Effector memory CD4-positive, alpha-beta T cell (primary cell): ENCODE measurements around the gene GABRR3.

Experiments
- DNase-seq, 3 donors: peaks; one replicate each; pipeline ENCODE4 v3.0.0-alpha.2; 2020
- H3K27ac ChIP-seq: 2 replicates; pipeline ENCODE4 v1.7.0; 2013; ENCODE audit warnings: mild to moderate bottlenecking, low read length, moderate library complexity; ENCODE audit not compliant: insufficient read depth, poor library complexity, severe bottlenecking
- H3K27me3 ChIP-seq: replicated peaks from 2 replicates; pipeline ENCODE4 v1.7.0; 2013; ENCODE audit warnings: mild to moderate bottlenecking, low read length; ENCODE audit not compliant: insufficient read depth, control insufficient read depth, poor library complexity, severe bottlenecking
- H3K36me3 ChIP-seq: 2 replicates; pipeline ENCODE4 v1.7.0; 2013; ENCODE audit warnings: mild to moderate bottlenecking, low read length, moderate library complexity; ENCODE audit not compliant: control insufficient read depth, insufficient read depth
- H3K4me1 ChIP-seq: 2 replicates; pipeline ENCODE4 v1.7.0; 2013; ENCODE audit warnings: low read length, mild to moderate bottlenecking; ENCODE audit not compliant: control insufficient read depth, insufficient read depth, poor library complexity, severe bottlenecking
- H3K4me3 ChIP-seq: 2 replicates; pipeline ENCODE4 v1.7.0; 2013; ENCODE audit warnings: low read length, low read depth, mild to moderate bottlenecking; ENCODE audit not compliant: insufficient read depth, poor library complexity, severe bottlenecking
- H3K9me3 ChIP-seq: 2 replicates; pipeline ENCODE4 v1.7.0; 2013; ENCODE audit warnings: mild to moderate bottlenecking, low read length, moderate library complexity; ENCODE audit not compliant: control insufficient read depth
- total RNA-seq, 3 donors: gene quantifications; one replicate each; lab custom pipeline; 2026; lab: John Stamatoyannopoulos, UW

The GABRR3 gene
- 0 to 0.17 (median 0) reads per million in 3 donors for total RNA-seq

DNA sequence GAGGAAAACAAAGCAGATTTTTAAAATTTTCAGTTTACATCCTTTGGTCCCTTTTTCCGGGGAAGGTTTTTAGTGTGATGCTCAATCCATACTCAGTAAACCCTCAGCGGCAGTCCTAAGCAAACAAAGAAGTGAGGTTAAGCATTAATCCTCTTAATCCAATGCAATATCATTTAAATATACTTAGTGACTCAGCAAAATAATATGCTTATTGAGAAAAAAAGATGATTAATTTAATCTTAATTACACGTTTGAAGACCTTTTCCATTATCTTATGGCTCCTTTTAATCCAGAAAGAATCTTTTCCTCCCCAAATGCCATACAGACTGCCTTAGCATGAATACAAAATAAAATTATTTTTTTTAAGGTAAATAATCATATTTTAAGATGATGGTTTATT lies at the start of gene GABRR3:
GABRR3 (minus strand) TSS at position 108 of the 400 bp plus-strand sequence. CDS start 328 bp downstream, outside the sequence.
- no peaks in the 10 kb centered on the region for H3K9me3 ChIP-seq
- H3K4me1 ChIP-seq, result no peaks in the 10 kb centered on the region
- no peak within 1 kb of the TSS for H3K4me3 ChIP-seq
- no peaks in the 10 kb centered on the region for H3K27me3 ChIP-seq
- DNase-seq, result no peak
- no peaks in the 10 kb centered on the region for H3K36me3 ChIP-seq
- H3K27ac ChIP-seq, result no peak within 1 kb of the TSS

DNA sequence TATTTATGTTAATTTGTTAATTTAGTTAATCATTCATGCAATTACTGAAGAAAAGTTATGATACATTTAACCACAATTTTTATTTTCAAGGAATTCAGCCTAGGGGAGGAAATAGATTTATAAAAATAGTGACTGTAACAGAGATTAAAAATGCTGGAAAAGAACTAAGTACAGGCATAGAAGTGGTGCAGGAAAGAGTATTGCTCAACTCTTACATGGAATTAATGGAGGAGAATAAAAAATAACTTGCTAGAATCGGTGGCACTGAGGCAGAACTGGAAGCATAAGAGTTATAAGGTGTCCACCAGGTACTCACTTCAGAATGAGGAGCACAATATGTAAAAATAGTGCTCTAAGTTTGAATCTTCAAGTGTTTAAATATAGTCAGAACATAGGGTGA lies 38.4 kb upstream of the GABRR3 start:
- Histone ChIP-seq H3K27me3 (no peaks in the 10 kb centered on the region), H3K36me3 (no peaks in the 10 kb centered on the region), H3K4me1 (no peaks in the 10 kb centered on the region), H3K27ac (no peak overlapping the region), H3K9me3 (no peaks in the 10 kb centered on the region), H3K4me3 (no peak overlapping the region)
- DNase-seq, result no peak

DNA sequence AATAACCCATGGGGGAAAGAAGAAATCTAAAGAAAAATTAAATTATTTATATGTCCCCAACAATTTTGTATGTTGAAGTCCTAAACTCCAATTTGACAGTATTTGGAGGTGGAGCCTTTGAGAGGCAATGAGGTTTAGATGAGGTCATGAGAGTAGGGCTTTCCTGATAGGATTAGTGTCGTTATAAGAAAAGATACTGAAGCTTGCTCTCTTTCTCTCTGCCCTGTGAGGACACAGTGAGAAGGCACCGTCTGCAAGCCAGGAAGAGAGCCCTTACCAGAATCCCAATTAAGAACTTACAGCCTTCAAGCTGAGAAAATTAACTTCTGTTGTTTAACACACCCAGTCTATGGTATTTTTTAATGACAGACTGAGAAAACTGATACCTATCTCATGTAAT lies 35.7 kb upstream of the GABRR3 start:
- Histone ChIP-seq H3K27ac (no peak overlapping the region), H3K4me3 (no peak overlapping the region), H3K9me3 (no peaks in the 10 kb centered on the region), H3K4me1 (no peaks in the 10 kb centered on the region), H3K36me3 (no peaks in the 10 kb centered on the region), H3K27me3 (no peaks in the 10 kb centered on the region)
- DNase-seq, result no peak

DNA sequence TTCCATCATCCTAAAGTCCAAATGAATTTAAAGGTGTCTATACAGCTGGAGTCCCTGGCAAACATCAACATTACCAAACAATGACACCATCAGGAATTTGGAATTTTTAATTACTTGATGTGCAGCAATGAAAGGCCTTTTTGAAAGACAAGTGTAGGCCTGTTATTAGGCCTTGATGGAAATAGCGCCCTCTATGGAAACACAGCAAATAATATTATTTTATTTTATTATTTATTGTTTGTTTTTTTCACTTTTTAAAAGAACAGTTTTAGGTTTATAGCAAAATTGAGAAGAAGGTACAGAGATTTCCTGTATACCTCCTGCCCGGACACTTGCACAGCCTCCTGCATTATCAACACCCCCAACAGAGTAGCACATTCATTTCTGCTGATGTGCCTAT lies 33.7 kb upstream of the GABRR3 start:
- H3K4me3 ChIP-seq, result no peak overlapping the region
- no peaks in the 10 kb centered on the region for H3K27me3 ChIP-seq
- H3K4me1 ChIP-seq, result no peaks in the 10 kb centered on the region
- no peaks in the 10 kb centered on the region for H3K36me3 ChIP-seq
- H3K9me3 ChIP-seq, result no peaks in the 10 kb centered on the region
- DNase-seq, result no peak
- H3K27ac ChIP-seq, result no peak overlapping the region

DNA sequence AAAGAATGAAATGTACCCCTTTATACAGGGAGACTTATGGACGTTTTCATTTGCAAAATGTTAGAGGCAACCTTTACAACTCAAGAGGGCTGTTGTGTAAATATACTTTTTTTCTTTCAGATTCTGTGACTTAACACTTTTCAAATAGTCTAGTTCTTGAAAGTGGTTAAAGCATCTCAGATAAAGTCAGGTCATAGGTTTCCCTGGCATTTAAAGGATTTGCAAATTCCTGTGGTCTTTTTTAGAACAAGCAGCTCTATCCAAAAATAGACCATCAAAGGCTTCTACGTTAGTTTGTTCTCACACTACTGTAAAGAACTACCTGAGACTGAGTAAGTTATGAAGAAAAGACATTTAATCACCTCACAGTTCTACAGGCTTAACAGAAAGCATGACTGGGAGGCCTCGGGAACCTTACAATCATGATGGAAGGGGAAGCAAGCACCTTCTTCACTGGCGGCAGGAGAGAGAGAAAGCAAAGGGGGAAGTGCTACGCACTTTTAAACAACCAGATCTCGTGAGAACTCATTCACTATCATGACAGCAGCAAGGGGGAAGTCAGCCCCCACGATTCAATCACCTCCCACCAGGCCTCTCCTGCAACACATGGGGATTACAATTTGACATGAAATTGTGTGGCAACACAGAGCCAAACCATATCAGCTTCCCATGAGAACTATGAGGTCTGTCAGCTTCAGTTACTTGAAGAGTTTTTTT lies 23.3 kb upstream of the GABRR3 start:
- no peak for DNase-seq
- no peaks in the 10 kb centered on the region for H3K36me3 ChIP-seq
- no peaks in the 10 kb centered on the region for H3K4me1 ChIP-seq
- no peak overlapping the region for H3K4me3 ChIP-seq
- H3K27me3 ChIP-seq, result no peaks in the 10 kb centered on the region
- no peaks in the 10 kb centered on the region for H3K9me3 ChIP-seq
- H3K27ac ChIP-seq, result no peak overlapping the region

DNA sequence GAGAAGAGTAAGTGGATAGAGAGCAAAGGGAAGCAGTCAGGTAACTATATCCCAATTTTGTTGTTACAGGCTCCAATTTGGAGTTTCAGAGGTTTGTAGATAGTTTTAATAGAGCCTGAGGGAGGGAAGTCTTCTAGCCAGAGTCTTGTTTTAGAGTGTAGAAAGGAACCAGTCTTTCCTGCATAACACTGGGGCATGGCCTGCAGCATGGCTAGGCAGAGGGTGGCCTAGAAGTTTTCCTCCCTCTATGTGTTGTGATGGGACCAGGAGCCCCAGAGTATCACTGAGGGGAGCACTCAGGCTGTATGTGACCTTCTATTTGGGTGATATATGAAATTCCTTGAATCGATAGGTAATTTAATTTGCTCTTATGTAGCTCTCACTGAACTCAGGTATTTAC lies 22.5 kb upstream of the GABRR3 start:
- no peaks in the 10 kb centered on the region for H3K9me3 ChIP-seq
- H3K4me1 ChIP-seq, result no peaks in the 10 kb centered on the region
- H3K36me3 ChIP-seq, result no peaks in the 10 kb centered on the region
- DNase-seq, result no peak
- H3K4me3 ChIP-seq, result no peak overlapping the region
- H3K27ac ChIP-seq, result no peak overlapping the region
- H3K27me3 ChIP-seq, result no peaks in the 10 kb centered on the region

DNA sequence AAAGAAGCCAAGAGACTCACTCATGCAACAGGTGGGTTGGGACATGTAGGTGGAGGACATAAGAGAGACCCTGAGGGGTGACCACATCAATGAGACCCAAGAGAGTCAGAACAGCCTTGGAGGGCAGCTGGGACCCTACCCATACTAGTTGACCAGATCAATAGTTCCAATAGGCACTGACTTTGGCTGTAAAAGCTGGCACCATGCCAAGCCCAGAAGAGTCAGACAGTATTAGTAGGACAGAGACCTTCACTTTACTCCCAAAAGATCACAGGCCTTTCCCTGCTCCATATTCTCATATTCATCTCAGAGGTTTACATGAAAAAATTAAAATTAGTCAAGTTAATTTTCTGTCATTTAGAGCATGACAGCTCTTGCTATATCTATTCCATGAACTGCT lies 20.9 kb upstream of the GABRR3 start:
- no peaks in the 10 kb centered on the region for H3K4me1 ChIP-seq
- no peak overlapping the region for H3K27ac ChIP-seq
- no peaks in the 10 kb centered on the region for H3K27me3 ChIP-seq
- no peak for DNase-seq
- H3K36me3 ChIP-seq, result no peaks in the 10 kb centered on the region
- no peak overlapping the region for H3K4me3 ChIP-seq
- H3K9me3 ChIP-seq, result no peaks in the 10 kb centered on the region

DNA sequence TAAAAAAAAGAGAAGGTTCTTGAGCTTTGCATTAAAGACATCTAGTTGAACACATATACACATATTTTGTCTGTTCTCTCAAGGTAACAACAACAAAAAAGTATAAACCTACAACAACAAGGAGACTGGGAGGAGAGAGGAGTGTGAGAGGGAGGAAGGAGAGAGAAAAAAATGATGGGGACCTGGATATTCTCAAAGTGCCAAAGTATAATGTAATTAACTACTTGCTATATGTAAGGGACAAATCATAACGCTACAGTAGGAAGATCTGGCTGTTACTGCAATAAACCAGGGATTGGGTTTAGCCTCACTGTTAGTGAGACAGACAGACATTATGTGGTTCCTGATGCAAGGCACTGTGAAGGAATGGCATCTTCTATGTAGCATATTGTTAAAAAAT lies 14.2 kb upstream of the GABRR3 start:
- Histone ChIP-seq H3K27me3 (peaks cover 3% of the 10 kb centered on the region), H3K9me3 (no peaks in the 10 kb centered on the region), H3K4me1 (no peaks in the 10 kb centered on the region), H3K36me3 (no peaks in the 10 kb centered on the region), H3K27ac (no peak overlapping the region), H3K4me3 (no peak overlapping the region)
- no peak for DNase-seq

DNA sequence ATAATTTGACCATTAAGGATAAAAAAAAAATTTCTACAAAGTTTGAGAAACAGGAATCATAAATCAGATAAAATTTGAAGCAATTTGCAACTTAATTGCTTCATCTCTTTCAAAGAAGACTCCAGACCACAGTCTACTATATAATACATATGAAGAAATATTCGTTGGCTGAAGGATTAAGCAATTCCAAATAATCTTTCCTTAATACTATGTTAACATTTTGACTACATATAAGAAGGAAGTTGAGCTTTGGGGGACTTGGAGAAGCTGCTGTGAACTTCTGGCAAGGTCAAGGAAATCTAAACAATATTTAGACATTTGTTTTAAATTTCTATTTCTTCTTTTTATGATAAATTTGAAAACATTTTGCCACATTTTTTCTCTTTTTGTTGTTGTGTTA lies 13.5 kb upstream of the GABRR3 start:
- no peaks in the 10 kb centered on the region for H3K9me3 ChIP-seq
- H3K36me3 ChIP-seq, result no peaks in the 10 kb centered on the region
- no peak overlapping the region for H3K4me3 ChIP-seq
- DNase-seq, result no peak
- no peak overlapping the region for H3K27ac ChIP-seq
- peaks cover 3% of the 10 kb centered on the region for H3K27me3 ChIP-seq
- no peaks in the 10 kb centered on the region for H3K4me1 ChIP-seq

DNA sequence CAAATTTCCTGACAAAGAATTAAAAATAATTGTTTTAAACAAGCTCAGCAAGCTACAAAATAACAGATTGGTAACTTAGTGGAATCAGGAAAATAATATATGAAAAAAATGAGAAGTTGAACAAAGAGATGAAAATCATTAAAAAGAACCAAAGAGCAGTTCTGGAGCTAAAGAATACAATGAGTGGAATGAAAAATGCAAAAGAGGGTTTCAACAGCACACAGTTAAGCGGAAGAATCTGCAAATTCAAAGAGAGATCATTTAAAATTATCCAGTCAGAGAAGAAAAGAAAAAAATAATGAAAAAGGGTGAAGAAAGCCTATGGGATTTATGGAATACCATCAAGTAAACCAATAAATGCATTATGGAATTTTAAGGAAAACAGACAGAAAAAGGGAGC lies 6.2 kb upstream of the GABRR3 start:
- Histone ChIP-seq H3K9me3 (no peaks in the 10 kb centered on the region), H3K27me3 (no peaks in the 10 kb centered on the region), H3K4me1 (no peaks in the 10 kb centered on the region), H3K36me3 (no peaks in the 10 kb centered on the region), H3K27ac (no peak overlapping the region), H3K4me3 (no peak overlapping the region)
- DNase-seq, result no peak
